K562 (cell line): Measurements from ENCODE around the gene HPS5. TPM values are rescaled to one million over a fixed set of nuclear protein-coding genes. Genes with fewer than 3 reads are reported as not detected.
A peak's percentile ranks its signal among the peaks of the same experiment; 100 is the strongest.

ENCODE experiments used
- ATF1 ChIP-seq, 2 experiments: fragments of 450-650 bp in 1 of 2; IDR thresholded peaks; 2 replicates each; pipeline ENCODE4 v1.6.1; 2016; ENCODE audit warnings: missing compliant biosample characterization in 1 of 2, missing genetic modification characterization in 1 of 2
- CUX1 ChIP-seq: fragments of 200-800 bp; sonication (Bioruptor generic); IDR thresholded peaks from 2 replicates; pipeline ENCODE4 v1.6.1; 2016; ENCODE audit warnings: missing genetic modification characterization, missing compliant biosample characterization
- E2F6 ChIP-seq, 2 experiments: IDR thresholded peaks; 2 replicates each; pipeline ENCODE4 v1.6.1; 2011; ENCODE audit warnings: borderline replicate concordance in 1 of 2, control low read depth in 1 of 2, low read depth in 1 of 2, low read length in 1 of 2, mild to moderate bottlenecking in 1 of 2, mixed read lengths in 1 of 2, moderate library complexity in 1 of 2; ENCODE audit not compliant: insufficient read depth in 1 of 2, insufficient read length in 1 of 2, poor library complexity in 1 of 2, severe bottlenecking in 1 of 2; ENCODE audit errors: extremely low read depth in 1 of 2
- GTF2B ChIP-seq: IDR thresholded peaks from 2 replicates; pipeline ENCODE4 v1.6.1; 2011; ENCODE audit not compliant: insufficient read length; ENCODE audit errors: extremely low read depth
- HNRNPK ChIP-seq: fragments of 200-400 bp; formaldehyde crosslinking; IDR thresholded peaks from one replicate; pipeline ENCODE4 v1.6.1; 2018; ENCODE audit warnings: mild to moderate bottlenecking, low read depth, low read length; ENCODE audit not compliant: poor library complexity, severe bottlenecking
- NR3C1 ChIP-seq: sonication (generic); formaldehyde crosslinking; IDR thresholded peaks from 2 replicates; pipeline ENCODE4 v1.8.1; 2022; ENCODE audit warnings: missing genetic modification reagents
- RBFOX2 ChIP-seq: fragments of 200-400 bp; formaldehyde crosslinking; IDR thresholded peaks from 2 replicates; pipeline ENCODE4 v1.6.1; 2017; ENCODE audit warnings: low read depth, mild to moderate bottlenecking, low read length, moderate library complexity
- RBM25 ChIP-seq: fragments of 200-400 bp; formaldehyde crosslinking; IDR thresholded peaks from 2 replicates; pipeline ENCODE4 v1.6.1; 2018; ENCODE audit warnings: low read length, low read depth, moderate library complexity; ENCODE audit not compliant: severe bottlenecking
- SMARCC2 ChIP-seq: fragments of 450-650 bp; IDR thresholded peaks from 2 replicates; pipeline ENCODE4 v1.6.1; 2017; ENCODE audit warnings: antibody characterized with exemption, moderate library complexity, mild to moderate bottlenecking, low read depth
- SNAPC5 ChIP-seq: fragments of 250-450 bp; sonication (Bioruptor Pico); IDR thresholded peaks from 2 replicates; pipeline ENCODE4 v1.8.0; 2021; ENCODE audit warnings: moderate library complexity, mild to moderate bottlenecking, inconsistent platforms
- SRSF1 ChIP-seq: fragments of 200-400 bp; formaldehyde crosslinking; IDR thresholded peaks from 2 replicates; pipeline ENCODE4 v1.6.1; 2017; ENCODE audit warnings: mild to moderate bottlenecking, low read depth, low read length, moderate library complexity
- SRSF3 ChIP-seq: fragments of 200-400 bp; formaldehyde crosslinking; IDR thresholded peaks from 2 replicates; pipeline ENCODE4 v1.6.1; 2016; ENCODE audit warnings: mild to moderate bottlenecking, low read length, moderate library complexity; ENCODE audit not compliant: insufficient read depth
- ZNF324 ChIP-seq: fragments of 250-450 bp; sonication (Bioruptor Pico); IDR thresholded peaks from 2 replicates; pipeline ENCODE4 v1.4.0; 2020; ENCODE audit warnings: mild to moderate bottlenecking
- ZNF408 ChIP-seq: fragments of 250-450 bp; sonication (Bioruptor Pico); IDR thresholded peaks from 2 replicates; pipeline ENCODE4 v1.4.0; 2020; ENCODE audit warnings: low read depth, mild to moderate bottlenecking, moderate library complexity
- ZNF507 ChIP-seq: conservative IDR thresholded peaks from 2 replicates; pipeline ENCODE4 v1.6.1; 2017; ENCODE audit warnings: missing genetic modification characterization, missing compliant biosample characterization
- ZNF518B ChIP-seq: fragments of 250-450 bp; sonication (Bioruptor Pico); IDR thresholded peaks from 2 replicates; pipeline ENCODE4 v1.5.0; 2021; ENCODE audit warnings: mild to moderate bottlenecking, moderate library complexity
- polyA plus RNA-seq, 8 experiments: library from polyadenylated mRNA; depleted of rRNA in 4 of 8; stranded (reverse) in 5 of 8; unstranded in 3 of 8; fragments of >200 nt; fragmentation: Nextera tagmentation in 2 of 8; fragmentation: Illumina TruSeq in 1 of 8; extraction: Ambion mirVana in 2 of 8; extraction: Trizol in 1 of 8; gene quantifications; 2 replicates each; pipeline versions ENCODE4 v1.2.1 to v1.2.3, GENCODE V29; 2011 to 2014; ENCODE audit warnings: inconsistent platforms in 1 of 8, missing spikeins in 1 of 8
- total RNA-seq, 7 experiments: library from RNA; depleted of rRNA in 6 of 7; stranded (reverse); fragments of >200 nt in 6 of 7; fragmentation: Illumina TruSeq in 2 of 7; extraction: Trizol in 2 of 7; gene quantifications; 2 replicates each; pipeline versions ENCODE4 v1.2.1 to v1.2.3, GENCODE V29; 2011 to 2021; ENCODE audit warnings: low replicate concordance in 1 of 7

HPS5 gene
- total and polyA plus RNA-seq, 9 of the 15 experiments (the other 6 are each of a cell fraction or from before 2014, with no cell fraction given), result 12.2 to 28.1 (median 16.8) TPM

GRCh38 chr11:18329196-18329870, 7.4 kb upstream of the HPS5 start (continued):
- TF ChIP-seq SRSF1, result no peak
- peak; percentile 81 for TF ChIP-seq SMARCC2
- TF ChIP-seq RBFOX2, result no peak
- no peak for TF ChIP-seq SNAPC5 (CRISPR knock-in tag)
- TF ChIP-seq ZNF507 (tag), result no peak
- no peak for TF ChIP-seq ZNF518B
- no peak for TF ChIP-seq RBM25
- TF ChIP-seq E2F6 (IDR thresholded peaks at IDR 0.05; ENCODE audit: borderline replicate concordance in 1 of 2, extremely low read depth in 1 of 2, insufficient read depth in 1 of 2, insufficient read length in 1 of 2, low read depth in 1 of 2, low read length in 1 of 2, poor library complexity in 1 of 2, severe bottlenecking in 1 of 2), result no peak
- TF ChIP-seq SRSF3, result no peak
- no peak for TF ChIP-seq GTF2B
- TF ChIP-seq NR3C1 (CRISPR knock-in tag), result no peak
- no peak for TF ChIP-seq CUX1 (CRISPR knock-in tag)
- no peak for TF ChIP-seq ZNF324 (CRISPR knock-in tag)
- no peak for TF ChIP-seq ATF1 (CRISPR knock-in tag; IDR thresholded peaks at IDR 0.05)
- TF ChIP-seq ATF1 (tag; IDR thresholded peaks at IDR 0.05), result 0 out of 2 replicates have a peak, but pooled peaks have one; percentile 15
- no peak for TF ChIP-seq HNRNPK
- TF ChIP-seq ZNF408, result no peak
